Transverse colon (tissue), 3 donors: ENCODE data around the gene SHROOM3.

Experiments used
- EP300 ChIP-seq: sonication (generic); formaldehyde crosslinking; IDR thresholded peaks from one replicate; pipeline ENCODE4 v1.6.1; 2017; ENCODE audit warnings: antibody characterized with exemption, low read depth
- POLR2A ChIP-seq: fragments of 450-650 bp; IDR thresholded peaks from one replicate; pipeline ENCODE4 v1.6.1; 2016; ENCODE audit warnings: antibody characterized with exemption, mild to moderate bottlenecking, moderate library complexity
- TF ChIP-seq, protein P1 (sequence below), 5 experiments: fragments of 200-600 bp in 3 of 5; fragments of 450-650 bp in 2 of 5; sonication (generic) in 3 of 5; IDR thresholded peaks; 1 replicate in 2 of 5; 2 replicates in 3 of 5; pipeline ENCODE4 v1.5.1; 2016 to 2017; ENCODE audit warnings: antibody characterized with exemption in 5 of 5, inconsistent platforms in 3 of 5, mild to moderate bottlenecking in 2 of 5, moderate library complexity in 1 of 5

DNA sequence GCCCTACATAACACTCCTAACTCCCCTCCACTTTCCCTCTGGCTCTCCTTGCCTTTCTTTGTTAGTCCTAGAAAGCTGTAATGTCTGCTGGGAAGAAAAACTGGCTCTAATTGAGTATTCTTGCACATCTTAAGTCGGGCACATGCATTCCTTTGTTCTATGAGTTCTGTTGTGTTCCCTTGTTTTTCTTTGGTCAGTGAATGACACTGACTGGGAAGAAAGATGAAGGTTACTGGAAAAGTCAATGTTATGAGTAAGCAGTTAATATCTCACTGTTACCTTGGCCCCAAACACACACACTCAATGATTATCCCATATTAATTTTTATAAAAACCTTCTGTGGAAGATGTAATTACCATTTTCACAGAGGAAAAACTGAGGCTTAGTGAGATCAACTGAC, 247.0 kb downstream of the SHROOM3 start:
- TF ChIP-seq EP300 (no peak), POLR2A (no peak)
- TF ChIP-seq, protein P1, sequence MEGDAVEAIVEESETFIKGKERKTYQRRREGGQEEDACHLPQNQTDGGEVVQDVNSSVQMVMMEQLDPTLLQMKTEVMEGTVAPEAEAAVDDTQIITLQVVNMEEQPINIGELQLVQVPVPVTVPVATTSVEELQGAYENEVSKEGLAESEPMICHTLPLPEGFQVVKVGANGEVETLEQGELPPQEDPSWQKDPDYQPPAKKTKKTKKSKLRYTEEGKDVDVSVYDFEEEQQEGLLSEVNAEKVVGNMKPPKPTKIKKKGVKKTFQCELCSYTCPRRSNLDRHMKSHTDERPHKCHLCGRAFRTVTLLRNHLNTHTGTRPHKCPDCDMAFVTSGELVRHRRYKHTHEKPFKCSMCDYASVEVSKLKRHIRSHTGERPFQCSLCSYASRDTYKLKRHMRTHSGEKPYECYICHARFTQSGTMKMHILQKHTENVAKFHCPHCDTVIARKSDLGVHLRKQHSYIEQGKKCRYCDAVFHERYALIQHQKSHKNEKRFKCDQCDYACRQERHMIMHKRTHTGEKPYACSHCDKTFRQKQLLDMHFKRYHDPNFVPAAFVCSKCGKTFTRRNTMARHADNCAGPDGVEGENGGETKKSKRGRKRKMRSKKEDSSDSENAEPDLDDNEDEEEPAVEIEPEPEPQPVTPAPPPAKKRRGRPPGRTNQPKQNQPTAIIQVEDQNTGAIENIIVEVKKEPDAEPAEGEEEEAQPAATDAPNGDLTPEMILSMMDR (IDR thresholded peaks at IDR 0.05), result no peak
